Mesenchymal stem cell (in vitro differentiated cells and primary cell): ENCODE results near the gene ASB2.

ENCODE experiments used
- DNase-seq: peaks from one replicate; pipeline ENCODE4 v3.0.0-alpha.2; 2013
- H2AFZ ChIP-seq: one replicate; pipeline ENCODE4 v1.6.1; 2013; ENCODE audit warnings: low read depth, mild to moderate bottlenecking, control low read depth, inconsistent platforms, low read length, moderate library complexity
- H2AK5ac ChIP-seq: 2 replicates; pipeline ENCODE4 v1.6.1; 2013; ENCODE audit warnings: low read length, moderate library complexity, mild to moderate bottlenecking, inconsistent platforms; ENCODE audit not compliant: severe bottlenecking
- H2BK120ac ChIP-seq: one replicate; pipeline ENCODE4 v1.6.1; 2013; ENCODE audit warnings: low read depth, mild to moderate bottlenecking, inconsistent platforms, low read length, moderate library complexity
- H2BK12ac ChIP-seq, 2 experiments: one replicate each; pipeline ENCODE4 v1.6.1; 2013; ENCODE audit warnings: inconsistent platforms in 2 of 2, low read length in 2 of 2, mild to moderate bottlenecking in 2 of 2, moderate library complexity in 2 of 2, control low read depth in 1 of 2
- H2BK15ac ChIP-seq: one replicate; pipeline ENCODE4 v1.6.1; 2013; ENCODE audit warnings: mild to moderate bottlenecking, low read depth, inconsistent platforms; ENCODE audit not compliant: poor library complexity, severe bottlenecking
- H2BK5ac ChIP-seq: 2 replicates; pipeline ENCODE4 v1.6.1; 2013; ENCODE audit warnings: low read depth, mild to moderate bottlenecking, low read length, control low read depth, inconsistent platforms; ENCODE audit not compliant: poor library complexity, severe bottlenecking
- H3K14ac ChIP-seq, 2 experiments: one replicate each; pipeline ENCODE4 v1.6.1; 2013; ENCODE audit warnings: inconsistent platforms in 2 of 2, low read length in 2 of 2, control low read depth in 1 of 2, mild to moderate bottlenecking in 1 of 2, moderate library complexity in 1 of 2
- H3K18ac ChIP-seq, 2 experiments: one replicate each; pipeline ENCODE4 v1.6.1; 2013; ENCODE audit warnings: inconsistent platforms in 2 of 2, low read length in 2 of 2, control low read depth in 1 of 2, low read depth in 1 of 2, mild to moderate bottlenecking in 1 of 2
- H3K23ac ChIP-seq, 2 experiments: one replicate each; pipeline ENCODE4 v1.6.1; 2013; ENCODE audit warnings: inconsistent platforms in 2 of 2, low read length in 2 of 2, mild to moderate bottlenecking in 2 of 2, moderate library complexity in 2 of 2, control low read depth in 1 of 2
- H3K27ac ChIP-seq: 2 replicates; pipeline ENCODE4 v1.5.1; 2013; ENCODE audit warnings: mild to moderate bottlenecking, moderate library complexity, low read length, control low read depth, inconsistent platforms; ENCODE audit not compliant: poor library complexity, severe bottlenecking
- H3K27me3 ChIP-seq, 2 experiments: 2 replicates each; pipeline versions ENCODE4 v1.6.1 to v1.7.0; 2013; ENCODE audit warnings: low read length in 2 of 2, mild to moderate bottlenecking in 2 of 2, moderate library complexity in 2 of 2, control low read depth in 1 of 2, inconsistent platforms in 1 of 2; ENCODE audit not compliant: control insufficient read depth in 1 of 2, insufficient read depth in 1 of 2
- H3K36me3 ChIP-seq, 2 experiments: 2 replicates each; pipeline versions ENCODE4 v1.6.1 to v1.7.0; 2013; ENCODE audit warnings: low read length in 2 of 2, control low read depth in 1 of 2, inconsistent platforms in 1 of 2, low read depth in 1 of 2, mild to moderate bottlenecking in 1 of 2; ENCODE audit not compliant: insufficient read depth in 2 of 2, control insufficient read depth in 1 of 2
- H3K4ac ChIP-seq, 2 experiments: one replicate each; pipeline ENCODE4 v1.6.1; 2013; ENCODE audit warnings: inconsistent platforms in 2 of 2, low read length in 2 of 2, mild to moderate bottlenecking in 2 of 2, moderate library complexity in 2 of 2, control low read depth in 1 of 2, low read depth in 1 of 2
- H3K4me1 ChIP-seq: 2 replicates; pipeline ENCODE4 v1.6.1; 2013; ENCODE audit warnings: low read depth, low read length, control low read depth; ENCODE audit not compliant: control insufficient read depth, insufficient read depth
- H3K4me2 ChIP-seq: 2 replicates; pipeline ENCODE4 v1.6.1; 2013; ENCODE audit warnings: low read length, mild to moderate bottlenecking, inconsistent platforms; ENCODE audit not compliant: poor library complexity, severe bottlenecking
- H3K4me3 ChIP-seq, 2 experiments: 2 replicates each; pipeline versions ENCODE4 v1.5.1 to v1.7.0; 2013; ENCODE audit warnings: low read length in 2 of 2, mild to moderate bottlenecking in 2 of 2, control low read depth in 1 of 2, low read depth in 1 of 2; ENCODE audit not compliant: insufficient read depth in 1 of 2
- H3K79me1 ChIP-seq: replicated peaks from 2 replicates; pipeline ENCODE4 v1.6.1; 2013; ENCODE audit warnings: mild to moderate bottlenecking, control low read depth, low read length, inconsistent platforms; ENCODE audit not compliant: poor library complexity, severe bottlenecking
- H3K9ac ChIP-seq: 2 replicates; pipeline ENCODE4 v1.7.0; 2013; ENCODE audit warnings: mild to moderate bottlenecking, low read length, moderate library complexity
- H3K9me3 ChIP-seq: 2 replicates; pipeline ENCODE4 v1.7.0; 2013; ENCODE audit warnings: mild to moderate bottlenecking, low read length; ENCODE audit not compliant: control insufficient read depth
- H4K8ac ChIP-seq: one replicate; pipeline ENCODE4 v1.6.1; 2013; ENCODE audit warnings: inconsistent platforms, mild to moderate bottlenecking, low read length, moderate library complexity
- H4K91ac ChIP-seq: one replicate; pipeline ENCODE4 v1.6.1; 2013; ENCODE audit warnings: mild to moderate bottlenecking, low read length, inconsistent platforms
- WGBS: methylation state at CpG from one replicate; pipeline ENCODE4 v1.1.7; 2013; ENCODE audit warnings: mixed read lengths; 5-methylcytosine and 5-hydroxymethylcytosine counted together

The ASB2 gene

DNA sequence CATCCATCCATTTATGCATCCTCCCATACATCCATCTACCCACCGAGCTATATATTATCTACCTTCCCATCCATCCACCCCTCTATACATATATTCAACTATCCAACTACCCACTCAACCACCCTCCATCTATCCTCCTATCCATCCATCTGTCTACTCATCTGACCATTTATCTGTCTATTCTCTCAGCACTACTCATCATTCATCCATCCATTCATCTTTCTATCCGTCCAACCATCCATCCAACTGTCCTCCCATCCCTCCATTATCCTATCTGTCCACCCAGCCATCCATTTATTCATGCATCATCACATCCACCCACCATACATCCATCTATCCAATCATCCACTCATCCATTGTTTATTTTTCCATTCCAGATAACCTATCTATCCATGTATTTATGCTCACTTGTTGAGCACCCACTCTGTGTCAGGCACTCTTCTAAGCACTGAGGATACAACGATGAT, 11.5 kb downstream of the ASB2 start:
- 88% methylated on average over 3 of the region's 3 CpGs for WGBS
- no peak for DNase-seq
- Histone ChIP-seq H4K8ac (no peak overlapping the region), H3K27ac (peak overlapping the region; percentile 81), H2BK120ac (no peak overlapping the region), H3K4me1 (peaks cover 28% of the 10 kb centered on the region), H2AK5ac (peak overlapping the region; percentile 11), H3K4me2 (no peak overlapping the region), H2BK15ac (no peak overlapping the region), H3K23ac (no peak overlapping the region), H2BK5ac (no peak overlapping the region), H2BK12ac (no peak overlapping the region), H4K91ac (no peak overlapping the region), H3K4me3 (no peak overlapping the region), H2AFZ (no peak overlapping the region), H3K36me3 (no peaks in the 10 kb centered on the region), H3K9me3 (peaks cover 8% of the 10 kb centered on the region), H3K18ac (no peak overlapping the region), H3K4ac (no peak overlapping the region), H3K79me1 (no peaks in the 10 kb centered on the region), H3K14ac (no peak overlapping the region), H3K9ac (no peak overlapping the region), H3K27me3 (no peaks in the 10 kb centered on the region)

DNA sequence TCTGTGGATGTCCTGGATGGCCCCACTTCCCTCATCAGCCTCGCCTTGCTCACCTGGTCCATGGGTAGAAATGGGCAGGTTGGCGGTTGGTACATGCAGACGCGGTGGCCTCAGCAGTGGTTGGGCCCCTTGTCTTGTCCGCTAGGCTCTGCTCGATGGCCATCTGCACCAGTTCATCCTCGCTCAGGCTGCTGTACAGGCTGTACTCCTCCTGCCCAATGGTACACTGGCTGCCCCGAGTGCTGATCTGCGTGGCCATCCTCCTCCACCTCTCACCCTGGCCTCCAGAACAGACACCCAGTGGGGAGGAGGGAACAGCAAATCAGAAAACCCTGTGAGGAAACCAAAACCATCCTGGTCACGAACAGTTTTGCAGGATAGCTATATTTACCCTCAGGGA, 12.1 kb downstream of the ASB2 start:
- Histone ChIP-seq H3K27me3 (no peaks in the 10 kb centered on the region), H2BK5ac (no peak overlapping the region), H3K36me3 (no peaks in the 10 kb centered on the region), H3K4me1 (peaks cover 32% of the 10 kb centered on the region), H2BK120ac (no peak overlapping the region), H3K4ac (no peak overlapping the region), H3K79me1 (no peaks in the 10 kb centered on the region), H3K23ac (no peak overlapping the region), H3K4me3 (no peak overlapping the region), H3K4me2 (no peak overlapping the region), H3K27ac (peak overlapping the region; percentile 4), H4K91ac (no peak overlapping the region), H3K9ac (no peak overlapping the region), H2BK12ac (no peak overlapping the region), H2AFZ (no peak overlapping the region), H3K9me3 (peaks cover 8% of the 10 kb centered on the region), H3K18ac (no peak overlapping the region), H3K14ac (no peak overlapping the region), H4K8ac (no peak overlapping the region), H2BK15ac (no peak overlapping the region), H2AK5ac (peak overlapping the region; percentile 34)
- no peak for DNase-seq
- WGBS: 97% methylated on average over 10 of the region's 10 CpGs

DNA sequence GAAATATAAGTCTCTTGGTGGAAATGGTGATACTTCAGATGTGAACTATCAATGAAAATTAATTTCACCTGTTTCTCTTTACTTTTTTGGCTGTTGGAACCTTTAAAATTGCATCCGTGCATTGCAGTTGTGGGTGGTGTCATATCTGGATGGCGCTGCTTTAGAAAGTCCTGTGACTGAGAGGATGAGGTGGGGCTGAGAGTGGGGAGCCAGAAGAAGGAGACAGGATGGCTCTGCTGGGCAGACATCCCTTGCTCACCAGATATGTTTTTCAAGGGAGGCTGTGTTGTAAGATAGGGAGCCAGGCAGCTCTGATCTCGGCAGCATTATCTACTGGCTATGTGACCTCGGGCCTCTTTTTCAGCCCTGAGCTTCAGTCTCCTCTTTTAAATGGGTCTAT, 12.7 kb downstream of the ASB2 start:
- Histone ChIP-seq H2BK12ac (no peak overlapping the region), H3K9ac (no peak overlapping the region), H3K4ac (no peak overlapping the region), H3K18ac (no peak overlapping the region), H4K91ac (no peak overlapping the region), H2BK5ac (no peak overlapping the region), H3K4me2 (no peak overlapping the region), H2BK15ac (no peak overlapping the region), H3K9me3 (peaks cover 8% of the 10 kb centered on the region), H3K4me3 (no peak overlapping the region), H3K79me1 (no peaks in the 10 kb centered on the region), H3K4me1 (peaks cover 38% of the 10 kb centered on the region), H2BK120ac (no peak overlapping the region), H3K27me3 (no peaks in the 10 kb centered on the region), H2AFZ (no peak overlapping the region), H3K14ac (no peak overlapping the region), H2AK5ac (peak overlapping the region; percentile 34), H3K36me3 (no peaks in the 10 kb centered on the region), H3K27ac (no peak overlapping the region), H3K23ac (no peak overlapping the region), H4K8ac (no peak overlapping the region)
- WGBS: 92% methylated on average over 4 of the region's 4 CpGs
- DNase-seq: no peak

DNA sequence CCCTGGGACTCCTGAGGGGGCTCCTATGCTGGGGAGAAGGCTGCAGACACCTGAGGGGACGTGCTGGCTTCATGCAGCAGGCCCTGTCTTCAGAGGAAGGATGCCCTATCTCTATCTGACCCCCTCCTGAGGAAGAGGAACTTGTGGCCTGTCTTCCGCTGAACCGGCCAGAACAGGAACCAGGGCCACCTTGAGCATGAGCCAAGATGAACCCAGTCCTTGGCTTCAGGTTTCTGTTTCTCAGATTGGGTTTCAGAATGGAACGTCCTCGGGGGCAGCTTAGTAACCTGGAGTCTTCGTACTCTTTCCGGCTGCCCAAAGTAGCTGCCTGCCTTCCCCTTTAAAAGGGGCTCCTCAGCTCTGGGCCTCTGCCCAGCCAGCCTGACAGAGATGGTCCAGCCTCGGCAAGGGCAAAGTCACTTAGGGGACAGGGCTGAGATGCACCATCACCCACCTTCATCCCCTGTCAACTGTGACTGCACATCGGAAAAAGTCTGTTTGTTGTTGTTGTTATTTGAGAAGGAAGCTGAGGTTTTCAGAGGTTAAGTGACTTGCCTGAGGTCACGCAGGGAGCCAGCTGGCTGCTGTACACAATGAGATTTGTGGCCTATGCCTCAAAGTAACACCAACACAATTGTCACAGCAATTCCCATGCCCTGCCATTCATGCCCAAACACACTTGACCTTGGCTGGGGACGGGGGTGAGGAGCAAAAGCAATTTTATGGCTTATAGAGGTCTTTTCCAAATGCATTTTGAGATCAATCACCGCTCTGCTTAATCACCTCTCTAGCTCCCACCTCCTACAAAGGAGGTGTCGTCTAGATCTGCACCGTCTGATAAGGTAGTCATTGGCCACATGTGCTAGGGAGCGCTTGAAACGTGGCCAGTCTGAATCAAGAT, 13.4 kb downstream of the ASB2 start:
- DNase-seq: peak; percentile 53
- Histone ChIP-seq H3K4me1 (peaks cover 45% of the 10 kb centered on the region), H4K8ac (no peak overlapping the region), H3K79me1 (no peaks in the 10 kb centered on the region), H3K4me3 (no peak overlapping the region), H3K9me3 (peaks cover 8% of the 10 kb centered on the region), H3K36me3 (no peaks in the 10 kb centered on the region), H3K23ac (no peak overlapping the region), H3K18ac (no peak overlapping the region), H2BK12ac (no peak overlapping the region), H2BK120ac (no peak overlapping the region), H2BK15ac (no peak overlapping the region), H4K91ac (no peak overlapping the region), H2AK5ac (peak overlapping the region; percentile 63), H3K14ac (peak overlapping the region in 1 of 2 experiments; percentile 44), H3K27me3 (no peaks in the 10 kb centered on the region), H3K9ac (no peak overlapping the region), H2AFZ (no peak overlapping the region), H3K27ac (no peak overlapping the region), H3K4ac (no peak overlapping the region), H3K4me2 (no peak overlapping the region), H2BK5ac (no peak overlapping the region)
- WGBS: 82% methylated on average over 12 of the region's 16 CpGs
